ENCODE data around the gene FIZ1.

FIZ1 gene

GRCh38 chr19:55605207-55605636 lies 5.9 kb upstream of the FIZ1 start (continued):
- TF ChIP-seq ZNF8 (CRISPR knock-in tag; IDR thresholded peaks at IDR 0.05): no peak
- TF ChIP-seq ZFP3 (CRISPR knock-in tag; IDR thresholded peaks at IDR 0.05): no peak
- no peak for TF ChIP-seq RARB (CRISPR knock-in tag; IDR thresholded peaks at IDR 0.05)
- TF ChIP-seq ARNTL (CRISPR knock-in tag; IDR thresholded peaks at IDR 0.05; ENCODE audit: borderline replicate concordance, low read depth): no peak
- TF ChIP-seq CREB5 (CRISPR knock-in tag; IDR thresholded peaks at IDR 0.05; ENCODE audit: low read depth): no peak
- TF ChIP-seq OSR1 (CRISPR knock-in tag; IDR thresholded peaks at IDR 0.05): no peak
- no peak for TF ChIP-seq ISL1 (CRISPR knock-in tag; IDR thresholded peaks at IDR 0.05)

GRCh38 chr19:55603581-55604292 lies 4.4 kb upstream of the FIZ1 start:
- TF ChIP-seq CREB5 (CRISPR knock-in tag; IDR thresholded peaks at IDR 0.05; ENCODE audit: low read depth): no peak
- TF ChIP-seq ZFP30 (CRISPR knock-in tag; IDR thresholded peaks at IDR 0.05): no peak
- TF ChIP-seq ARNTL (CRISPR knock-in tag; IDR thresholded peaks at IDR 0.05; ENCODE audit: borderline replicate concordance, low read depth): no peak
- no peak for TF ChIP-seq TOX (CRISPR knock-in tag; IDR thresholded peaks at IDR 0.05; ENCODE audit: borderline replicate concordance)
- TF ChIP-seq SNAI2 (CRISPR knock-in tag; IDR thresholded peaks at IDR 0.05): no peak
- no peak for TF ChIP-seq ZFP3 (CRISPR knock-in tag; IDR thresholded peaks at IDR 0.05)
- no peak for TF ChIP-seq ZNF70 (CRISPR knock-in tag; IDR thresholded peaks at IDR 0.05)
- TF ChIP-seq ZNF8 (CRISPR knock-in tag; IDR thresholded peaks at IDR 0.05): no peak
- no peak for TF ChIP-seq CSDC2 (CRISPR knock-in tag; IDR thresholded peaks at IDR 0.05)
- ATAC-seq: no peak

- TF ChIP-seq TOX (CRISPR knock-in tag; IDR thresholded peaks at IDR 0.05; ENCODE audit: borderline replicate concordance) (no peak), ZC3H10 (CRISPR knock-in tag; IDR thresholded peaks at IDR 0.05) (no peak), RARB (CRISPR knock-in tag; IDR thresholded peaks at IDR 0.05) (no peak), CSDC2 (CRISPR knock-in tag; IDR thresholded peaks at IDR 0.05) (no peak), CREB5 (CRISPR knock-in tag; IDR thresholded peaks at IDR 0.05; ENCODE audit: low read depth) (no peak), ZNF70 (CRISPR knock-in tag; IDR thresholded peaks at IDR 0.05) (no peak), SNAI2 (CRISPR knock-in tag; IDR thresholded peaks at IDR 0.05) (no peak), OSR1 (CRISPR knock-in tag; IDR thresholded peaks at IDR 0.05) (no peak), ISL1 (CRISPR knock-in tag; IDR thresholded peaks at IDR 0.05) (no peak), GLIS3 (CRISPR knock-in tag; IDR thresholded peaks at IDR 0.05) (no peak), TCF4 (CRISPR knock-in tag; IDR thresholded peaks at IDR 0.05; ENCODE audit: borderline replicate concordance) (no peak), TSHZ2 (CRISPR knock-in tag; IDR thresholded peaks at IDR 0.05) (no peak), BACH2 (CRISPR knock-in tag; IDR thresholded peaks at IDR 0.05; ENCODE audit: borderline replicate concordance) (no peak), ZNF565 (CRISPR knock-in tag; conservative IDR thresholded peaks at IDR 0.05; ENCODE audit: low read depth) (no peak), ARNTL (CRISPR knock-in tag; IDR thresholded peaks at IDR 0.05; ENCODE audit: borderline replicate concordance, low read depth) (no peak), PPARA (CRISPR knock-in tag; IDR thresholded peaks at IDR 0.05; ENCODE audit: borderline replicate concordance) (no peak), POU6F1 (CRISPR knock-in tag; IDR thresholded peaks at IDR 0.05; ENCODE audit: borderline replicate concordance, low read depth) (no peak), PATZ1 (CRISPR knock-in tag; IDR thresholded peaks at IDR 0.05; ENCODE audit: borderline replicate concordance) (no peak), ZFP3 (CRISPR knock-in tag; IDR thresholded peaks at IDR 0.05) (no peak), ZNF8 (CRISPR knock-in tag; IDR thresholded peaks at IDR 0.05) (no peak)
Measured at GRCh38 chr19:55603115-55603514, 3.8 kb upstream of the FIZ1 start.

More at GRCh38 chr19:55603115-55603514, 3.8 kb upstream of the FIZ1 start:
- ATAC-seq: no peak

Data from SK-N-SH treated with all-trans-retinoic acid at 6 μM for 48 hours (cell line).